Breast epithelium (tissue), 4 donors: Measurements from ENCODE around the gene TBX15. TPM values are rescaled to one million over a fixed set of nuclear protein-coding genes. Genes with fewer than 3 reads are reported as not detected.
"Not testable (repeated sequence)": the region's sequence is repeated elsewhere in the genome, so short reads cannot be mapped to it uniquely, and the experiment has no call there.

Experiments used
- DNase-seq, 2 donors: peaks; one replicate each; pipeline ENCODE4 v3.0.0-alpha.2; 2019; ENCODE audit warnings: low spot score in 2 of 2
- H3K27ac ChIP-seq, 2 donors: fragments of 200-600 bp; sonication (generic) in 1 of 2; one replicate each; pipeline ENCODE4 v1.5.1; 2016 to 2019; ENCODE audit warnings: mild to moderate bottlenecking in 1 of 2
- H3K27me3 ChIP-seq, 2 donors: fragments of 200-600 bp; sonication (generic) in 1 of 2; one replicate each; pipeline versions ENCODE4 v1.5.1 to v1.6.0; 2017 to 2019; ENCODE audit warnings: control low read depth in 1 of 2, mild to moderate bottlenecking in 1 of 2
- H3K36me3 ChIP-seq: fragments of 200-600 bp; one replicate; pipeline ENCODE4 v1.5.1; 2019
- H3K4me1 ChIP-seq, 2 donors: fragments of 200-600 bp; sonication (generic); one replicate each; pipeline ENCODE4 v1.5.1; 2016 to 2019; ENCODE audit warnings: control low read depth in 1 of 2
- H3K4me3 ChIP-seq, 3 donors: fragments of 200-600 bp; sonication (generic); 1 replicate in 2 of 3; 2 replicates in 1 of 3; pipeline ENCODE4 v1.5.1; 2016 to 2019; ENCODE audit warnings: mild to moderate bottlenecking in 3 of 3, moderate library complexity in 2 of 3
- H3K9me3 ChIP-seq, 2 donors: fragments of 200-600 bp; sonication (generic) in 1 of 2; one replicate each; pipeline ENCODE4 v1.5.1; 2016 to 2019; ENCODE audit warnings: control low read depth in 1 of 2
- CTCF ChIP-seq, 3 donors: fragments of 450-650 bp; IDR thresholded peaks; one replicate each; pipeline ENCODE4 v1.5.1; 2016 to 2017; ENCODE audit warnings: antibody characterized with exemption in 3 of 3, mild to moderate bottlenecking in 3 of 3, moderate library complexity in 3 of 3
- POLR2A ChIP-seq: fragments of 450-650 bp; IDR thresholded peaks from one replicate; pipeline ENCODE4 v1.6.1; 2016; ENCODE audit warnings: antibody characterized with exemption, mild to moderate bottlenecking, moderate library complexity
- POLR2AphosphoS5 ChIP-seq, 3 donors: sonication (generic); formaldehyde crosslinking; IDR thresholded peaks; one replicate each; pipeline ENCODE4 v1.6.1; 2017; ENCODE audit warnings: antibody characterized with exemption in 3 of 3
- intact Hi-C: fragments of 100-400 bp; cut with DNase I; formaldehyde crosslinking; loops from one replicate; pipeline ENCODE4 v1.15.1; 2023; ENCODE audit warnings: low total_unique reads
- total RNA-seq, 3 donors: library from RNA; depleted of rRNA; stranded (reverse); fragments of >200 nt; gene quantifications; one replicate each; pipeline ENCODE4 v1.1.0, GENCODE V29; 2016

TBX15 gene
- total RNA-seq, 3 donors from 2014 or later: 5.9 to 60.0 (median 34.1) TPM

- Histone ChIP-seq H3K27me3 (no peaks in the 10 kb centered on the region), H3K4me1 (no peaks in the 10 kb centered on the region), H3K27ac (no peak overlapping the region), H3K4me3 (no peak overlapping the region), H3K36me3 (no peaks in the 10 kb centered on the region), H3K9me3 (no peaks in the 10 kb centered on the region)
- intact Hi-C loops: no loop called here
- DNase-seq: no peak
- no peak for TF ChIP-seq POLR2A
- TF ChIP-seq POLR2AphosphoS5 (IDR thresholded peaks at IDR 0.05): no peak
- TF ChIP-seq CTCF (IDR thresholded peaks at IDR 0.05): no peak
Observed at GRCh38 chr1:118918940-118919259, 69.2 kb downstream of the TBX15 start.

GRCh38 chr1:118918230-118918939 lies 69.8 kb downstream of the TBX15 start:
- no peaks in the 10 kb centered on the region for H3K4me1 ChIP-seq
- DNase-seq: no peak
- no peak overlapping the region for H3K27ac ChIP-seq
- H3K4me3 ChIP-seq: no peak overlapping the region
- H3K36me3 ChIP-seq: no peaks in the 10 kb centered on the region
- H3K9me3 ChIP-seq: no peaks in the 10 kb centered on the region
- intact Hi-C loops: no loop called here
- H3K27me3 ChIP-seq: no peaks in the 10 kb centered on the region
- TF ChIP-seq CTCF (IDR thresholded peaks at IDR 0.05): no peak
- no peak for TF ChIP-seq POLR2A
- TF ChIP-seq POLR2AphosphoS5 (IDR thresholded peaks at IDR 0.05): no peak

GRCh38 chr1:118916346-118916745 lies 71.8 kb downstream of the TBX15 start:
- DNase-seq, intact Hi-C loops, H3K4me3 ChIP-seq, H3K27me3 ChIP-seq, H3K27ac ChIP-seq, H3K36me3 ChIP-seq, H3K9me3 ChIP-seq, H3K4me1 ChIP-seq: not testable (repeated sequence)

GRCh38 chr1:118914379-118915161 lies 73.6 kb downstream of the TBX15 start:
- intact Hi-C loops: no loop called here
- no peaks in the 10 kb centered on the region for H3K4me1 ChIP-seq
- no peaks in the 10 kb centered on the region for H3K27me3 ChIP-seq
- TF ChIP-seq CTCF (IDR thresholded peaks at IDR 0.05) (no peak), POLR2A (no peak), POLR2AphosphoS5 (IDR thresholded peaks at IDR 0.05) (no peak)
- no peaks in the 10 kb centered on the region for H3K36me3 ChIP-seq
- no peak overlapping the region for H3K27ac ChIP-seq
- no peak overlapping the region for H3K4me3 ChIP-seq
- no peak for DNase-seq
- H3K9me3 ChIP-seq: no peaks in the 10 kb centered on the region

- no peak for TF ChIP-seq CTCF (IDR thresholded peaks at IDR 0.05)
- TF ChIP-seq POLR2A: no peak
- TF ChIP-seq POLR2AphosphoS5 (IDR thresholded peaks at IDR 0.05): no peak
- intact Hi-C loops: no loop called here
- Histone ChIP-seq H3K27me3 (no peaks in the 10 kb centered on the region), H3K36me3 (no peaks in the 10 kb centered on the region), H3K4me1 (no peaks in the 10 kb centered on the region), H3K4me3 (no peak overlapping the region), H3K9me3 (no peaks in the 10 kb centered on the region), H3K27ac (no peak overlapping the region)
- DNase-seq: no peak
Observed at GRCh38 chr1:118913818-118914217, 74.3 kb downstream of the TBX15 start.
